Activated CD8-positive, alpha-beta memory T cell treated with anti-CD3 and anti-CD28 coated beads, Interleukin-2, amount 50 U/mL, for 24 hours (primary cell): ENCODE measurements around the gene ABI3BP.

Source experiments
- DNase-seq: peaks from one replicate; pipeline ENCODE4 v3.0.0-alpha.2; 2020; ENCODE audit errors: extremely low read depth

ABI3BP gene

DNA sequence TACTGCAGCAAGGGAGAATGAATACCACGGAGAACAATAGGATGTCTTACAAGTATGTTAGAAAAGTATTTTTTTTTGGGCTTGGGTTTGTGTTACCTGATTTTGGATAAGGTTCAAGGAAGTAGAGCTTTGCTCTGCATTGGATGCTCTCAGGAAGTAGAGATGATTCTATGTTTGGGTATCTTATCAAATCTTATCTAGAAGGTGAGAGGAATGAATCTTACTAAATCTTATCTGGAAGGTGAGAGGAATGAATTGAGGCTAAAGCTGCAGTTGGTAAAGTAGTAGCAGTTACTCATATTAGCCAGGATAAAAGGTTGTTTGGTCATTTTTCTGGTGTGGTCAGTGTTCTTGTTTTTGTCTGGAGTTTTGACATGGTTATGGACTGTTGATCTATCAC, 266.5 kb downstream of the ABI3BP start:
- no peak for DNase-seq

DNA sequence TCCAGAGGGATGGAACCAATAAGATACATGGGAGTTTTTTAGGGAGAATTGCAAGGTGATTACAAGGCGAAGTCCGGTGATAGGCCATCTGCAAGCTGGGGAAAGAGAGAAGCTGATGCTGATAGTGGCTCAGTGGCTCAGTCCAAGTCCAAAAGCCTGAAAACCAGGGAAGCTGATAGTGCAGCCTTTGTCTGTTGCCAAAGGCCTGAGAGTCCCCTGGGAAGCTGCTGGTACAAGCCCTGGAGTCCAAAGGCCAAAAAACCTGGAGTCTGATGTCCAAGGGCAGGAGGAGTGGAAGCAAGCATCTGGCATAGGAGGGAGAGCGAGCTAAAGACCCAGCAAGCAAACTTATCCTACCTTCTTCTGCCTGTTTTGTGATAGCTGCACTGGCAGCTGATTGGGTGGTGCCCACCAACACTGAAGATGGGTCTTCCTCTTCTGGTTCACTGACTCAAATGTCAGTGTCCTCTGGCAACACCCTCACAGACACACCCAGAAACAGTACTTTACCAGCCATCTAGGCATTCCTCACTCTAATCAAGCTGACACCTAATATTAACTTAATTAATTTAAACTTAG, 267.2 kb downstream of the ABI3BP start:
- DNase-seq: no peak

DNA sequence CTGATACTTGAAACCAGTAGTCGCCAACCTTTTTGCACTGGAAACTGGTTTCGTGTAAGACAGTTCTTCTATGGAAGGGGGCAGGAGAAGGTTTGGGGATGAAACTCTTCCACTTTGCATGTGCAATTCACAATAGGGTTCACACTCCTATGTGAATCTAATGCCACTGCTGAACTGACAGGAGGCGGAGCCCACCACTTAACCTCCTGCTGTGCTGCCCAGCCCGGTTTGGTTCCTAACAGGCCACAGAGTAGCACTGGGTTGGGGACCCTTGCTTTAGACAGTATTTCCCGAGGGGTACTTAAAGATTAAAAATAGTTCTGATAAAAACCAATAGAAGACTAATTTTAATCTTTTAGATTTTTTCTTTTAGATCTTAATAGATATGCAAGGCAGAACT, 272.8 kb downstream of the ABI3BP start:
- no peak for DNase-seq

DNA sequence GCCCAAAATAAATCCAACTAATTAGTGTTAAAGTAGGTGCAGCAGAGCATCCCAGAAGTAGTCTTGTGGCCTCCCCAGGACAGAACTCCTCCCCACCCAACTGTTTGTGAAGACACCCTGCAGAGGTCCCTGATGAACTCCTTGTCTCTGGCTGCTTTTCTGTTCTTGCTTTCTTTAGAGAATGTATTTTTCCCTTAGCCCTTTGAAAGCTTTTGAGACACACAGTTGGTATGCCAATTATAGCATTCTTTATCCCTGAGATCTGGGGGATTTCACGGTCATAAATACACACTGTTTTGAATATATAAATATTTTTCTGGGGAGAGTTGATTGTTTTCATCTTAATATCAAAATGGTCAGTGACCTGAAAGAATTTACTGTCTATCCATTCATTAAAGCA, 274.1 kb downstream of the ABI3BP start:
- DNase-seq: no peak

DNA sequence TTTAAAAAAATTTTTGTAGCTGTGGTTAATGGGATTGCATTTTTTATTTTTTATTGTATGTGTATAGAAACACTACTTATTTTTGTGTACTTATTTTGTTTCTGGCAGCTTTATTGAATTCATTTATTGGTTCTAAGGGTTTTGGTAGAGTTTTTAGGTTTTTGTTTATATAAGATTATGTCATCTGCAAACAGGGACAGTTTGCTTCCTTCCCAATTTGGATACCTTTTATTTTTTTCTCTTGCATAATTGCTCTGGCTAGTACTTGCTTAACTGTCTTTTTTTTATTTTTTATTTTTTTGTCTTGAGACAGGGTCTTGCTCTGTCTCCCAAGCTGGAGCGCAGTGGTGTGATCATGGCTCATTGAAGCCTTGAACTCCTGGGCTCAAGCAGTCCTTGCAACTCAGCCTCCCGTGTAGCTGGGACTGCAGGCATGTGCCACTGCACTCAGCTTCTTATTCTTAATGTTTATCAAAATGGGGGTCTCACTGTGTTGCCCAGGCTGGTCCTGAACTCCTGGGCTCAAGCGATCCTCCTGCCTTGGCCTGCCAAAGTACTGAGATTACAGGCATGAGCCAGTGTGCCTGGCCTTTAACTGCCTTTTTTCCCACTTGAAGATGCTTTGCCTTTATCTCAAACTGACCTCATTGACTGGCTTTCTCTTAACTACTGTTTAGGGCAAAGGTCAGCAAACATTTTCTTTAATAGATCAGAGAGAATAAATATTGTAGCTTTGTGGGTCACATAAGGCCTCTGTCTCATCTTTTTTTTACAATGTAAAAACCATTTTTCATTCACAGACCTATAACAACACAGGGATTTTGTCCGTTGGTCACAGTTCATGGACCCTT, 275.4 kb downstream of the ABI3BP start:
- no peak for DNase-seq

DNA sequence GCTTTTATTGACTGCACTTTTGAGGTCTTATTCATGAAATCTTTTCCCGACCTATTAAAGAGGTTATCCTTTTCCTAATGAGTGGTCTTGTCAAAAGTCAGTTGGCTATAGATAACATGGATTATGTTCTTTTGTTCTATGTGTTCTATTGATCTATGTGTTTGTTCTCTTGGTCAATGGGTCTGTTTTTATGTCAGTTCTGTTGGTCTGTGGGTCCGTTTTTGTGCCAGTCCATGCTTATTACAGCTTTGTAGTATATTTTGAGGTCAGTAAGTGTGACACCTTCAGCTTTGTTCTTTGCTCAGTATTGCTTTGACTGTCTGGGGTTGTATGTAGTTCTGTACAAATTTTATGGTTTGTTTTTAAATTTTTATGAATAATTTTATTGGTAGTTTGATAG, 276.2 kb downstream of the ABI3BP start:
- DNase-seq: no peak

DNA sequence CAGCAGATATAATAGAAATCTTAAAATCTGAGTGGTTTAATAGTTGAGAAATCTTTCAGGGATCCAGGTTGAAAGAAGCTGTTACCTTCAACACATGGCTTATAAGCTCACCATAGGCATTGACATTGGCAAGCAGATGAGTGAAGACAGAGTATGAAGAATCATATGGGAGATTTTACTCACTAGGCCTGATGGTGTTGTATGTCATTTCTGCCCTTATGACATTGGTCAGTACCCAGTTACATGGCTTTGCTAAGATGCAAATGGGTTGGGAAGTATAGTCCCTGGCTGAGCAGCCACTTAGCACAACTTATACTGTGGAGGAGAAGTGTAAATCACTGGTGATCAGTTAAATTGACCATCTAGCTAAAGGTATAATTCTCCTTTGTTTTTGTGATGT, 278.0 kb downstream of the ABI3BP start:
- no peak for DNase-seq

DNA sequence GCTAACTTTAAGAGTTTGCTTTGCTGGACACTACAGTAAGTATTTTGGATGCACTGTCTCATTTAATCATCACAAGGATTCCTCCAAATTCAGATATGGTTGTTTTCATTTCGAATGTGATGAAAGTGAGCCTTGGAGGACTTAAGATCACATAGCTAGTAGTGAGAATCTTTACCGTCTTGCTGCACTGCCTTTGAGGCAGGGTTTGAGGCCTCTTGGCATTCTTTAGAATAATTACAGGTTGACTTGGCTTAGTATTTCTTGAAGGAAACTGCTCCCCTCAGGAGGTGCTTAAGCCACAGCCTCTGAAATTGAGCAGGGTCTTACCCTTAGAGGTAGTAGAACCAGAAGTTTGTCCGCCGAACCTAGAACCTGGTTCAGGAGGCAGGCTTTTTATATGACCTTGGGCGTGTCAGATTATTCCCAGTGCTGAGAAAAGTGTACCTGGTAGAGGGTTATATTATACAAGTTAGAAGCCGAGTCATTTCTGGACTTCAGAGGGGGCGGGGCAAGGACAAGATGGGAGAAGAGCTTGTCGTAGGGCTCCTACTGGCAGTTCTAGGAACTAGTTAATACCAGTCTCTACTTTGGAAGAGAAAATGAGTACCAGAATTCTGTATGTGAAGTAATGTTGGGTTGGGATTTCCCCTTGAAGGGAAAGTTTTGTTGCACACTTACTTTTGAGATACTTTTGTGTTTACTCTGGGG, 282.8 kb downstream of the ABI3BP start:
- DNase-seq: peak; percentile 46

DNA sequence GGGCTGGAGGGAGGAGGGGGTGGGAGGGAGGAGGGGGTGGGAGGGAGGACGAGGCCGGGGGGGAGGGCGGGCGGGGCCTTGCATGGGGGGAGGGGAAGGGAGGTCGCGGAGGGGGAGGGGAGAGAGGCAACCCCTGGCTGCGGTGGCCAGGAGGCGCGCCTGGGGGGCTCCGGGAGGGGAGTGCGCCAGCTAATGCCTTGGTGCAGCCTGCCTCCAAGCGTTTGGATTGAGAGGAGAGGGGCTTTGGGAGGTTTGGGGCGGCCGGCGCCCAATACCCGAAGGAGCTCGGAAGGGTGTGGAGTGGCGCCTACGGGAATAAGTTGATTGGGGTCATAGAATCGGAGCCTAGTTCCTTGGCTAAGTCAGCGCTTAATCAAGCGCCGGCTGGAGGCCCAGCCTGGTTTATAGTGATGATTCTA, 283.4 kb downstream of the ABI3BP start:
- DNase-seq: no peak

DNA sequence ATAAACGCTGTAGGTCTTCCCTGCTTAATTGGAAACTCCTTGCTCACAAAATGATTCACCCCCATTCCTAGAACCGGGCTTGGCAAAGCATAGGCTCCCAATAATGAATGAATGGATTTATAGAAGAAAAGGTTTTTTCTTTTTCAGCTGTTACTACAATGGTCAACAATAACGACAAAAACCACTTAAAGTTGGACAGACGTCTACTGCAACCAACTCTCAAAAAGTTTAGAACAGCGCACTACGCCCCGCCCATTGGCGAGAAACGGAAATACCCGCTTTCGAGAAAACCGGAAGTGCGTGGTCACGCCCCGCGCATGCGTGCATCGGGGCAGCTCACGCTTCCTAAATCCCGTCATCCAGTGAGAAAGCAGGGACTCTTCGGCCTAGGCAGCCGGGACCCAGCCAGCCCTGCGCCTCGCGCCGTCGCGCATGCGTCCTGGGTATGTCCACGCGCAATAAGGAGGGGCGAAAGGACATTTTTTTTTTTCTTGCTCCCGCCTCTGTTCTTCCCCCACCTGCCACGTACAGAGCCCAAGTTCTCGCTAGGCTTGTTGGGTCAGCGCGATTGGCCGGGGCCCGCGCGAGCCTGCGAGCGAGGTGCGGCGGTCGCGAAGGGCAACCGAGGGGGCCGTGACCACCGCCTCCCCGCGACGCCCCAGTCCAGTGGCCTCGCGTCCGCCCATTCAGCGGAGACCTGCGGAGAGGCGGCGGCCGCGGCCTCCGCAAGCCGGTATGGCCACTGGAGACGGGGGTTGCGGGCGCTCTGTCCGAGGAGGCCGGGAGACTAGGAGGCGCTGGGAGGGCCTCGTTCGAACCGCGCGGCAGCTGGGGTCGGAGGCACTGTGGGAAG, 284.0 kb downstream of the ABI3BP start, which contains the start of gene TFG:
TFG (plus strand) TSS at position 506 of the 853 bp plus-strand sequence. CDS start 4,192 bp downstream, outside the sequence.
- peak; percentile 95 for DNase-seq

DNA sequence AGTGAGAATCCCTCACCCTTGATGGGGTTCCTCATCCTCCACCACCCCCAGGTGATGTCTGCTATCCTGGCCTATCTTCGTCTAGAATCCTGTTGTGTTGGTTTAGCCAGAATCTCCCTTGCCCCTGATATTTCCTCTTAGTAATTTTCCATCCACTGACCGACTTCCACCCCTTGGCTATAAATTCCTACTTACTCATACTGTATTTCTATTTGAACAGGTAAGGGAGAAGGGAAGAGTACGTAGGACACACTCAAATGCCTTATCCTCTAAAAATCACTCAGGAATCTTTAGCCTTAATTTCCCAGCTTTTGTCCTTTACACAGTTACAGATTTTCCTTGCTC, 284.6 kb downstream of the ABI3BP start:
- no peak for DNase-seq

DNA sequence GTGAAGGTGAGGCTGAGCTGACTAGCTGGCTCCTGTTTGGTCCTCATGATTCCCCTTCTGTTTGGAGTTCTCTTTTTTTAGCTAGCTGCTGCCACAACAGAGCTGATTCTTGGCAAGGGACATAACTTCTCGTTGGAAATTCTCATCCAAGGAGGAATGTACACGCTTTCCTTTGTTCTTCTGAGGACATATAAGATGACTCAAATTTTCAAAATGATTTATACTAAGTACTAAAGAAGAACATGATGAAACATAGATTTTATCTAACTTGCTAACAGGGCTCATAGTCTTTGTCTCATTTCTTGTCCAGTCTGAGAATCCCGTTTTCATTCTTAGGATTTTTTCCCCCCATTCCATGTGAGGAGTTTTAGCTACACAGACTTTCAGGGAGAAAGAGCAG, 286.9 kb downstream of the ABI3BP start:
- DNase-seq: no peak

DNA sequence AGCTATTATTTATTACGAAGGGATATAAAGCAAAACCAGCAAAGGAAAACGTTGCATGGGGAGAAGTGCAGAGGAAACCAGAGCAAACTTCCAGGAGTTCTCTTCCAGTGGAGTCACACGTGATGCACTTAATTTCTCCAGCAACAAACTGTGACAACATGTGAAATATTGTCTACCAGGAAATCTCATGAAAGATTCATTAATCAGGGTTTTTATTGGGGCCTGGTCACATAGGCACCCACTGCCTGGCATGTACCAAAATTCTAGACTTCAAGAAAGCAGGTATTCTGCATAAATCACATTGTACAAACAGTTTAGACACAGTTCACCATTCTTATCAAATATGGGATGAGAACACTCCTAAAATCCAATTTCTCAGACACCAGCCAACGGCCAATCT, 289.4 kb downstream of the ABI3BP start:
- no peak for DNase-seq

DNA sequence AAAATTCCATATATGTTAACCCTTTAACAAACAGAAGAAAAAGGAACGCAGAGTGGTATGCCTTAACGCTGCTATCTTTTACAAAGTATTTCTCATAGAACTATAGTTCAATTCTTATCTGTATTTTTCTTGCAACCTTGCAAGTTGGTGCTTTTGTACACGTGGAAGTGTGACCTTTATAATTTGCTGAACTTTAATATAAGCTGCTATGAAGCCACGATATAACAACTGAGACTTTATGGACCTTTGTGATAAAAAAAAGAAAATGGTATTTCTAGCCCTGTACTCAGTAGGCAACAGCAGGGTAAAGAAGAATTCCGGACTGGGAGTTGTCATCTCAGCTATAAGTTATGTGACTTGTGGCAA, 290.3 kb downstream of the ABI3BP start:
- DNase-seq: no peak

DNA sequence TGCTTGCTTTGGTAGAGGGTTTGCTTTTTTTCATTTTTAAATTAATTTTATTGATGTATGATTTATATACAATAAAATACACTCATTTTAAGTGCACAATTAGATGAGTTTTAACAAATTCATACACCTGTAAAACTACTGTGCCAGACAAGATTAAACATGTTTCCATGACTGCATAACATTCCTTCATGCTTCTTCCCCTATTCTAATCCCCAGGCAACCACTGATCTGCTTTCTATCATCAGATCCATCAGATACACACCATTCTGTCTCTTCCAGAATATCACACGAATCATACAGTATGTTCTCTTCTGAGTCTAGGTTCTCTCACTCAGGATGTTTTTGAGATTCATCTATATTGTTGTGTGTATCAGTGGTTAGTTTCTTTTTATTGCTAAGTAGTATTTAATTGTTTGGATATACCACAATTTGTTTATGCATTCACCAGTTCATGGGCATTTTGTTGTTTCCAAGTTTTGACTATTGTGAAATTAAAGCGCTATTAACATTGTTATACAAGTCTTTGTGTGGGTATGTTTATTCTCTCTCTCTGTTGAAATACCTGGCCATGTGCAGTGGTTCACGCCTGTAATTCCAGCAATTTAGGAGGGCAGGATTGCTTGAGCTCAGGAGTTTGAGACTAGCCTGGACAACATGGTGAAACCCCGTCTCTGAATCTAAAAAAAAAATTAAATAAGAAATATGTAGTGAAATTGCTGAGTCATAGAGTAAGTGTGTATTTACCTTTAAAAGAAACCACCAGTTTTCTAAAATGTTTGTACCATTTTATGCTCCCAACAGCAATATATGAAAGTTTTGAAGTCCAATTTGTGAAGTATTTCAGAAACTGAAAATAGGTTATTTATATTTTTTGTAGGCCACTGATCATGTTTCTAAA, 290.9 kb downstream of the ABI3BP start:
- DNase-seq: no peak

DNA sequence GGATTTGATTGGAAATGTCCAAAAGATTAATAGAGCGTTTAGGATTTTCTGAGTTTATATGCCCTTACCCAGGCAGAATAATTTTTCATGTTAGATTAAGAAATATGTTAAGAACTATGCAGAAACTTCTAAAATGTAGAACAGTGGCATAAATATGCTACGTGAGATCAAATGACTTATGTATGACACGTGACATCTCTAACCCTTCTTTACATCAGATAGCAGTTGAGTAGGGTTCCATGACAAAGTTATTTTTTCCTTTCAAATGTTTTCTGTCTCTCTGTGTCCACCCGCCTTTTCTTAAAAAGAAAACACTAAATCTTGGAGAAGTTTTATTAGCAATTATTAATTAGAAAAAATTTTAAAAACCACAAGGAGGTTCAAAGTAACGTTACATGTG, 292.5 kb downstream of the ABI3BP start:
- DNase-seq: no peak
